DND-41 (cell line): ENCODE data around the gene RNASEH1.
"Not testable (repeated sequence)": the region's sequence is repeated elsewhere in the genome, so short reads cannot be mapped to it uniquely, and the experiment has no call there.

Source experiments
- CTCF ChIP-seq: IDR thresholded peaks from 2 replicates; pipeline ENCODE4 v1.5.1; 2012; ENCODE audit warnings: borderline replicate concordance, low read length, moderate library complexity, mild to moderate bottlenecking; ENCODE audit not compliant: poor library complexity, severe bottlenecking; ENCODE audit errors: extremely low read depth
- EZH2 ChIP-seq: IDR thresholded peaks from 3 replicates; pipeline ENCODE4 v1.6.1; 2012; ENCODE audit warnings: borderline replicate concordance, low read depth, mild to moderate bottlenecking, moderate library complexity, low read length, inconsistent platforms; ENCODE audit not compliant: severe bottlenecking

GRCh38 chr2:3576263-3576630 lies 18.1 kb upstream of the RNASEH1 start:
- not testable (repeated sequence) for TF ChIP-seq CTCF, EZH2
